Fibroblast of skin of left biceps (primary cell): ENCODE results near the gene NUDT10.
"Not testable (repeated sequence)": the region's sequence is repeated elsewhere in the genome, so short reads cannot be mapped to it uniquely, and the experiment has no call there.

Experiments
- DNase-seq, 2 experiments: peaks; one replicate each; pipeline ENCODE4 v3.0.0-alpha.2; 2013; ENCODE audit warnings: low read depth in 2 of 2

The NUDT10 gene

GRCh38 chrX:51332188-51332942, at the start of gene NUDT10:
Gene NUDT10, plus strand, starts transcription at chrX:51332822. Its CDS starts 144 bp downstream, at chrX:51332966.
- no peak for DNase-seq

GRCh38 chrX:51292421-51292820, 40.2 kb upstream of the NUDT10 start:
- DNase-seq: no peak

- no peak for DNase-seq
Observed at GRCh38 chrX:51296138-51296537, 36.5 kb upstream of the NUDT10 start.

- DNase-seq: no peak
Observed at GRCh38 chrX:51316271-51316670, 16.4 kb upstream of the NUDT10 start.

GRCh38 chrX:51332943-51333785, 542 bp downstream of the NUDT10 start:
- DNase-seq: not testable (repeated sequence)

- DNase-seq: no peak
Observed at GRCh38 chrX:51334276-51334675, 1.7 kb downstream of the NUDT10 start.

- no peak for DNase-seq
Observed at GRCh38 chrX:51336584-51336983, 4.0 kb downstream of the NUDT10 start.

- no peak for DNase-seq
Observed at GRCh38 chrX:51361251-51361650, 28.6 kb downstream of the NUDT10 start.

- DNase-seq: no peak
Observed at GRCh38 chrX:51376672-51377071, 44.0 kb downstream of the NUDT10 start.
